T-helper 1 cell treated with Interleukin-12 subunit alpha and Interleukin-12 subunit beta and Interleukin-4 antibody, amounts not matched to agents 30 ng/mL and 1 ng/mL, for 36 hours (primary cell): ENCODE results near the gene PTK6. TPM values are rescaled to one million over a fixed set of nuclear protein-coding genes. Genes with fewer than 3 reads are reported as not detected.

Source experiments
- intact Hi-C: fragments of 100-400 bp; cut with micrococcal nuclease; formaldehyde crosslinking; loops from one replicate; pipeline ENCODE4 v1.15.1; 2024
- total RNA-seq: library from RNA; stranded (reverse); gene quantifications from 2 replicates; pipeline ENCODE4 v1.2.3, GENCODE V29; 2022

PTK6 gene
- total RNA-seq, 1 donor from 2014 or later, result 1.2 TPM

DNA sequence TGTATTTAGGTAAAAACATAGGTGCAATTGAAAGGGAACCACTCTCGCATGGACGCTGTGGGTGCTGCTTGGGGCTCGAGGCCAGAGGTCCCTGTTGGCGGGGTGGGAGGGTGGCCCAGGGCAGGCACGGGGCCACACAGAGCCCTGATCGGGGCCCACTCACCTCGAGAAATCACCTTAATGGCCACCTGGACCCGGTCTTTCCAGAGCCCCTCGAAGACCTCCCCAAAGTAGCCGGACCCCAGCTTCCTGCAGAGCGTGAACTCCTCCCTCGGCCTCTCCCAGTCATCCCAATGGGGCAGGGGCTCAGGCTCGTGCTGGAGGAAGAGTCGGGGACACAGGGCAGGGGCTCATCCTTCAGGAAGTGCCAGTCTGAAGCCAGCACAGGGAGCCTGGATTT lies 3.8 kb downstream of the PTK6 start:
- intact Hi-C loops, result no loop called here

DNA sequence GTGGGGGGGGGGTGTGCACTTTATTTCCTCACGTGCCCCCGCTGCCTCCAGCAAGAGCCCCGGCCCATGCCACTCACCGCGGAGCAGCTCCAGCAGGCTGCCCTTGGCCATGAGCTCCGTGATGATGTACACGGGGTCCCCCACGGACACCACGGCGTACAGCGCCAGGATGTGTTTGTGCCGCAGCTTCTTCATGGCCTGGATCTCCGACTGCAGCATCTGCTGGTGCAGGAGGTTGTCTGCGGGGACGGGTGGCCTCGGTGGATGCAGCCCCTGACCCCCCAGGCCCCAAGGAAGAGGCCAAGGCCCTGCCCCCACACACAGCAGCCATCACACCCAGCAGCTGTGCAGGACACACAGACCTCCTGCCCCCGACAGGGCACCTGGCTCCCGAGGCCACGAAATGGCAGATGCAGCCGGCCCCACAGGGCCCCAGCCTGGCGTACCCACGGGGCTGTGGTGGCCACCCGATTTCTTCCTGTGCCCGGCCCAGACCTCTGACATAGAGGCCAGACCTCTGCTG lies 4.7 kb downstream of the PTK6 start:
- intact Hi-C loops, result no loop called here

DNA sequence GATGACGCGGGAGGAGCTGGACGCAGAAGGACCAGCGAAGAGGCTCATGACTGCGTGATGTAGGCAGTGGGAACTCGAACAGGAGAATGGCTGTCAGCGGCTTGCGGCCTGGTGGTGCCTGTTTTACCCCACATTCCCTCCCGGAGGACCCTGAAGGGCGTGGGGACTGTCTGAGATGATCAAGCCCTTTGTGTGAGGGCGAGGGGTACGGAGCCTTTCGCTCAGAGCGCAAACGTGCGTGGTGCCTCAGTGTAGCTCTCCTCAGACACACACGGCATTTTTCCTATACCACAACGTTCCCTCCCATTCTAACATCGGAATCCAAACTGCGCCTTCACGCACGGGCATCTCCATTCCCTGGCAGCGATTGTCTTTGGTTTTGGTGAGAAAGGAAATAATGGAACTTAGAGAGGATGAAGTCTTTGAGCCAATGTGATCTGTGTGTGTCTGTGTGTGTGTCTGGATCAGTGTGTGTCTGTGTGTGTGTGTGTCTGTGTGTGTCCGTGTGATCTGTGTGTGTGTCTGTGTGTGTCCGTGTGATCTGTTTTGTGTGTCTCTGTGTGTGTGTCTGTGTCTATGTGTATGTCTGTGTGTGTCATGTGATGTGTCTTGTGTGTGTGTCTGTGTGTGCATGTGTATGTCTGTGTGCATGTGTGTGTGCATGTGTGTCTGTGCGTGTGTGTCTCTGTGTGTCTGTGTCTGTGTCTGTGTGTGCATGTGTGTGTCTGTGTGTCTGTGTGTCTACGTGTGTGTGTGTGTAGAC lies 5.3 kb downstream of the PTK6 start:
- intact Hi-C loops, result no loop called here

DNA sequence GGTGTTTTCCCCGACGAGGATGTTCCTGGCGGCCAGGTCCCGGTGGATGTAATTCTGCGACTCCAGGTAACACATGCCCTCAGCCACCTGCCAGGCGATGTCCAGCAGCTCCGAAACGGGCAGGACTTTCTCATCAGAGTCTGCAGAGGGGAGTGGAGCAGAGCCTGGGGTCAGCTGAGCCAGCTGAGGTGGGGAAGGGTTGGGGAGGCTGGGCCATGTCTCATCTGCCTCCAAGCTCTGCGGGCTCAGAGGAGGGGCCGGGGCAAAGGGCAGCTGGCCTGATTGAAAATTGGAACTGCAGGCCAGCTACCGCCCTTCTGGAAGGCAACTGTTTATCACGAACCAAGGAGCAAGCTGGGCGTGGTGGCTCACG lies 6.4 kb downstream of the PTK6 start:
- intact Hi-C loops, result no loop called here

DNA sequence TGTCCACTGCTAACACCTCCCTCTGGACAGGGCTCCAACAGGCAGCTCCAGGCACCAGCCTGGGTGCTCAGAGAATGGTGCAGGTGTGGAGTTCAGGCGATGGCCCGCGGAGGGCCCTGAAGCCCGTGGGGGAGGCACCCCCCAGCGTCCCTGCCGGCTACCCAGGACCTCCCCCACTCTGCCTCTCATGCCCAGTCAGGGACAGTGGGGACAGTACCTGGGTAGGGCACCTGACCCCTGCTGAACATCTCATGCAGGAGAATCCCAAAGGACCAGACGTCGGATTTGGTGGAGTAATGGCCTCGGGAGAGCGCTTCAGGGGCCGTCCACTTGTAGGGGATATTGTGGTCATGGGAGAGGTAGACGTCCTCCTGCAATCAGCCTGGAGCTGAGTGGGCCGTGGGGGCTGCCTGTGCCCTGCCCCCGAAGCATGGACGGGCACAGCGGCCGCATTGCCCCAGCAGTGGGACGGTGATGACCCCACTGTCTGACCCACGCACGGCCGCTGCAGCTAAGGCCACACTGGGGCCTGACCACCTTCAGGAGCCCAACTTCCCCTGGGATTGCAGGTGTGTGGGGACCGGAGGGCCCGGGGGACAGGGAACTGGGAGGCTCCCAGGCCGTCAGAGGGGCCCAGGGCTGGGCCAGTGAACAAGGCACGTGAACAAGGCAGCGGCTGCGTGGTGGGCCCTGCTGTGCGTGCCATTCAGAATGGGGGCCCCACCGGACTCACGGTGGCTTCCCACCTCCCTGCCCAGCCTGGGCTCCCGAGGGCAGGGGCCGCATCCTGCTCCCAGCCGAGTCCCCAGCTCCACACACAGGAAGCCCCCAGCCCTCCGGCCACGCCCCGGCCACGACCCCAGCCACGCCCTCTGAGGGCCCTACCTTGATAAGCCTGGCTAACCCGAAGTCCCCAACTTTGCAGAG lies 7.1 kb downstream of the PTK6 start:
- intact Hi-C loops, result no loop called here

DNA sequence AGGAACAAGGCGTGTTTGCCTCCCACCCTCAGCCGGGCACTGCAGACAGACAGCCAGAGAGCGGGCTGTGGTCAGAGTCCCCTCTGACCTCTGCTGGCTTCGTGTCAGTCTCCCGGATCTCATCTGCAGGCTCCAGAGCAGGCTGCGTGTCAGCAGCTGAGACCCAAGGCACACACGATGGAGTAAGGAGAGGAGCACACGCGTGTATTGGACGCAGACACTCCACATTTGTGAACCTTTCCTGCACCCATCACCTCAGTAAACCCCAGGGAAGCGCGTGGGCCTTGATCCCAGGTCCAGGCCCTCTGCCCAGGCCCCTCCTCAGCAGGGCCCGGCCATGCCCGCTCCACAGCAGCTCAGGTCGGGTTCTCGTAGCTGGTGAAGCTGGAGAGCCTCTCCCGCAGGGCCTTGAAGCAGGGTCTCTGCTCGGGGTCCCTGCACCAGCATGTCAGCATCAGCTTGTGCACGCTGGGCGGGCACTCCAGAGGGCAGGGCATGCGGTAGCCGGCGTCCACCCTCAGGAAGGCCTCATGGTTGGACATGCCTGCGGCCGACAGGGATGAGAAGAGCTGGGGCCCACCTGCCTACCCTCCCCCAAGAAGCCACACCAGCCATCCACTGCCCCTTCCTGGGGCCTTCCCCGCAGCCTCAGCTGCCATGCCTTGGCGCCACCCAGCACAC lies 7.9 kb downstream of the PTK6 start:
- intact Hi-C loops, result no loop called here

DNA sequence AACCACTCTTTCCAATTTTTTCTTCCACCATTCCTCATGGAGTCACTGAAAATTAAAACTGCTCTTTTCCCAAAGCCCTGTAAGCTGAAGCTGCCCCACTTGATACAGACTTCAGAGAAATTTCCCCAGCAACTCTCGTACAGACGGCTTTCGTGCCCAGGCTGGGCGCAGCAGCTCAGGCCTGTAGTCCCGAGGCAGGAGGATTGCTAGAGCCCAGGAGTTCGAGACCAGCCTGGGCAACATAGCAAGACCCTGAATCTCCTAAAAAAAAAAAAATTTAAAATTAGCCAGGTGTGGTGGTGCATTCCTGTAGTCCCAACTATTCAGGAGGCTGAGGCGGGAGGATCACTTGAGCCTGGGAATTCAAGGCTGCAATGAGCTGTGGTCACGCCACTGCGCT lies 10.0 kb downstream of the PTK6 start:
- intact Hi-C loops, result no loop called here

DNA sequence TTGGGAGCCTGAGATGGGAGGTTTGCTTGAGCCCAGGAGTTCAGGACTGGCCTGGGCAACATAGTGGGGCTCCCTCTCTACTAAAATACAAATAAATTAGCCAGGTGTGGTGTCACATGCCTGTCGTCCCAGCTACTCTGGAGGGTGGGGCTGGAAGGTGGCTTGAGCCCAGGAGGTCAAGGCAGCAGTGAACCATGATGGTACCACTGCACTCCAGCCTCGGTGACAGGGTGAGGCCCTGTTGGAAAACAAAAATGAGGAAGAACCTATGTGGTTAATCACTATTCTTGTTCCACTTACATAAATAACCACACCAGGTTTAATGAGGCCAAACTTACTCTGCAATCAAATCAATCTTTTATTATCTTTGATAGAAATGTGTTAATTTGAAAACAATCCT lies 11.2 kb downstream of the PTK6 start:
- intact Hi-C loops, result no loop called here

DNA sequence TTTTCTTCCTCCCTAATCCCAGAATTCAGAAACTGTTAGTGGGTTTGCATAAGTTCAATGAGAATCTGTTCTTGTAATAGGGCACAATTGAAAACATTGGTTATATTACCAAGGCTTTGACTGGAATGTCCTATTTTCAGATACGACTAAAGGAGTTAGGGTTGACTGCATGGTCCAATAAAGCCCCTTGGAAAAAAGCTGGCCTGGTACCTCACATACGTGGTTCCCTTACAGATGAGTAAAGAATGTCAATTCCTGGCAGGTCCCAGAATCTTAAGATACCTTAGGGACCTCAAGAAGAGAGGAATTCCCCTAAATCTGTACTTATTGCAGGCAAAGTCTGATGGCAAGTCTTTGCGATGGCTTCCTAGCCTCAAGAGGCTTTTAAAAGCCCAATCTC lies 12.0 kb downstream of the PTK6 start:
- intact Hi-C loops, result no loop called here

DNA sequence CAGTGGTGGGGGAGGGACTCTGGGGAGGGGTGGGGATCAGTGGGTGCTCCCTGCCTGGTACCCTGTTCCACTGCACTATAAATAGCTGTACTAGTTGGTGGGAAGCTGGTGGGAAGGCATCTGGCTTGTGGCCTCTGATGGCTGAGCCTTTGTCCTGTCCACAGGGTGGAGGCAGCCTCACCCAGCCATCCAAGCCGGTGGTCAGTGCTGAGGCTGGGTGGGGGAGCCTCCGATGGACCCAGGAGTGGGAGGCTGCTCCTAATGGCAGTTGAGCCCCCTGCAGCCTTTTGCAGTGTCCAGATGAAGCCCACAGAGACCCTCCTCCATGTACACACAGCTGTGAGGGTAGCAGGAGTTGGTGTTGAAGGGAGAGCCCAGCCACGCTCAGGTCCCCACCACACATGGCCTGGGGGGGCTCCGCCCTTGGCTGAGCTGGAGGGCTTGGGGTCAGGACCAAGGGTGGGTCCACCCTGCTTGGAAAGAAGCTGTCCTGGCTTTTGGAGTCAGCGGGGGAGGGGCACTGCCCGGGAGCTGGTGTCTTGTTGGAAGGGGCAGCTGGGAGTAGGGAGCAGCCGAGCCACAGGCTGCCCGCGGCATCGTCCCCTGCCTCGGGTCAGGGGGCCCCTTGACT lies 14.1 kb downstream of the PTK6 start:
- intact Hi-C loops, result no loop called here

DNA sequence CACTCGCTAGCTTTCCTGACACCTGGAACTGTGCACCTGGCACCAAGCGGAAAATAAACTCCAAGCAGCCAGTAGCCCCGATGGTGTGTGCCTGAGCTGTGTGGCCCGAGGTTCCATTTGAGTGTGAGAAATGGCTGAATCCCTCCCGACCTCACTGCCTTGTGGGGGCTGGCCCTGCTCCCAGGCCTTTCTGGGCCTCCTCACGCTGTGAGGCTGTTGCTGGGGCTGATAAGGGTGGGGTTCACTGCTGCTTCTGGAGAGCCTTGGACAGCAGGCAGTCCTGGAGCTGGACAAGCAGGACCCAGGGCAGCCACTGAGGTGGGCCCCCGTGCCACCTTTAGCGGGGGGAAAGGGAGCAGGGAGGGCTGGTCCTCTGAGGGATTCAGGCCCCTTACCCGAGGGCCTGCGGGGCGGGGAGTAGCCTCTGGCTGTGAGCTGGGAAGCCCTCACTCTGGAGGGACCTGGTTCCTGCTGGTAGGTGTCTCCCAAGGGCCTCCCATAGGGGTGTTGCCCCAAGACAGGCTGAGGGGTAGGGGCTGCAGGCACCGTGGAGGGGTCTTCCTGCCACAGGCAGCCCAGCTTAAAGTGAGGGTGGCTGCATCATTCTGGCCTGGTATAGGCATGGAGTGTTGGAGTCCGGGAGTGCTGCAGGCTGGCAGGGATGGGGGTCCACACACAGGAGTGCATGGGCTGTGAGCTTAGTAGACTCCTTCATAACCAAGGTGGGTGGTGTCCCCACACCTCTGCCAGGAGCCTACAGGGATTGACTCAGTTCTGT lies 14.9 kb downstream of the PTK6 start:
- intact Hi-C loops, result no loop called here

DNA sequence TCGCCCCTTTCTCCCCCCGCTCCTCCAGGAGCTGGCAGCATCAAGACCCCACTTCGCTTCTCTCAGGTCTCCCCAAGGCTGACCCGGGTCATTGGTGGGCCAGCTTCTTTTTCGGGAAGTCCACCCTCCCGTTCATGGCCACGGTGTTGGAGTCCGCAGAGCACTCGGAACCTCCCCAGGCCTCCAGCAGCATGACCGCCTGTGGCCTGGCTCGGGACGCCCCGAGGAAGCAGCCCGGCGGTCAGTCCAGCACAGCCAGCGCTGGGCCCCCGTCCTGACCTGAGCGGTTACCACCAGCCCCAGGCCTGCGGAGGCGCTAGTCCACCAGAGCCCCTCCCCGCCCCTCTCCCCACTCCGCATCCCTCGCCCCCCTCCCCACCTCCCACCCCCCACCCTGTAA lies 15.6 kb downstream of the PTK6 start:
- intact Hi-C loops, result loop anchor here (2.0 kb wide), 2 partner anchors 59 to 435 kb away; partner anchors contain the start of gene UCKL1

DNA sequence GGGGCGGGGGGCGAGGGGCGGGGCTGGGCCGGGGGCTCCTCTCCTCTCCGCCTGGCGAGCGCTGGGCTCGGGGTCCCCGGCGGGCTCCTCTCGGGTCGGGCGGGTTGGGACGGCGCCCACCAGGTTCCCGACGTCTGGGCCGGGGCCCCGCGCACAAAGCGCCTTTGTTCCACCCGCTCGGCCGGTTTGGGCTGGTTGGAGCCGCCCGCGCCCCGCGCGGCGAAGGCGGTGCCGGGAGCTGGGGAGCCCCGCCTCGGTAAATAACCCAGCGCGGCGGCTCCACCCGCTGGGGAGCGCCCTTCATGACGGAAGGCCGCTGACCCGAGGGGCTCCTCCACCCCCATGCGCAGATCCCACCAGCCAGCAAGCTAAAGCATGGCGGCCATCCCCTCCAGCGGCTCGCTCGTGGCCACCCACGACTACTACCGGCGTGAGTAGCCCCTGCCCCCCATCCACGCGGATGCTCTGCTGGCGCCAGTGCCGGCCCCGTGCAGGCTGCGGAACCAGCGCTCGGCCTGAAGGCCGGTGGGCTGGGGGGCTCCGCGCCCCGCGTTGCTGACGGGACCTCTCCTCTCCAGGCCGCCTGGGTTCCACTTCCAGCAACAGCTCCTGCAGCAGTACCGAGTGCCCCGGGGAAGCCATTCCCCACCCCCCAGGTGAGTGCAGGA lies 16.1 kb downstream of the PTK6 start:
- intact Hi-C loops, result loop anchor here (1.0 to 2.0 kb wide), 12 partner anchors 16 to 545 kb away; partner anchors contain the start of genes GMEB2, PRPF6, PTK6 and TPD52L2

DNA sequence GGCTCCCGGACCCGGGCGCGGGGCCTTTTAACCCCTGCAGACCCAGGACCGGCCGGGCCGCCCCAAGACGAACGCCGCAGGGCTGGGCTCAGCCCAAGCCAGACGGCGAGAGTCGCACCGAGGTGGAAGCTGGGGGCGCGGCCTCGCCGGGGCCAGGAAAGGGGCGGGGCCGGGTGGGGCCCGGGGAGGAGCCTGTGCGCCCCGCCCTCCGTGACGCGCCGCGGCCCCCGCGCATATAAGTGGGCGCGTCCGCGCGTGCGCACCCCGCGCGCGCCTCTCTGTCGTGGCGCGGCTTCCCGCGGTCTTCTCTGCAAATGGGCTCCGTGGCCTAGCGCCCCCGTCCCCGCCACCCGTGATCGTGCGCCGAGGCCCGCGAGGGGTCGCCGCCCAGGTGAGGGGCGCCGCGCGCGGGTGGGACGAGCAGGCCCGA lies 16.7 kb downstream of the PTK6 start, which contains the start of gene PPDPF:
Gene PPDPF (plus strand): TSS at position 262 of the 430 bp plus-strand sequence. CDS start 544 bp downstream, outside the sequence.
- intact Hi-C loops, result loop anchor here (1.0 to 2.0 kb wide), 12 partner anchors 17 to 546 kb away; partner anchors contain the start of genes GMEB2, PRPF6, PTK6 and TPD52L2

DNA sequence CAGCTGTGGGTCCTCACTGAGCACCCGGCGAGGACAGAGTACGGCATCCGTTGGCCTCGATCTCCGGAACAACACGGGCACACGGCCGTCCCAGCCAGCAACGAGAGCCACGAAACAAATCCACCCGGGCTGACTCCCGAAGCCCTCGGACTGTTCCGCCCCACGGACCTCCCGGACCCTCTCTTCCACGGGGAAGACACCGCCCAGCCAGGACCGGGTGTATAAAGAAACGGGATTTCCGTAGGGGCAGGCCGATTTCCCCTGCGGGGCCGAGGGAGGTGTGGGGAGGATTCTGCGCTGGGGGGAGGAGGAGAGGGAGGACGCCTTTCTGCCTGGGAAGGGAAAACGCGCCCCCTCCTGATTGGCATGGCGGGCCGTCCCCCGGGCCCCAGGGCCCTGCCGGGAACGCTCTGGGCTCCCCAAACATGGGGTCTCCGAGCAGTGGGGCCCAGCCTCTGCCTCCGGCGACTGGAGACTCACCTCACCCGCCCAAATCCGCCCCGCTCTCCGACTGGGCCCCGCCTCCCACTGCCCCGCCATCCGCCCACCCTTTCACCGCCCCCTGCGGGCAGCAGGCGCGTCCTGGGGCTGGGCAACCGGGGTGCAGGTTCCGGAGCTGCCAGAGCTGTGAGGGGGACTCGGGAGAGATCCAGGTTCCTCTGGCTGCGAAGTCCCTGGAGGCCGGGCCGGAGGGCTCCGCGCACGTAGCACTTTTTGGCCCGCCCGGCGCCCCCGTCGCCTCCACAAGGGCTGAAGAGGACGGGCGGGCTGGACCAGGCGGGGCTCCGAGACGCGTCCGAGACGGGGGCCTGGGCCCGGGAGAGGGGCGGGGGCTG lies 17.3 kb downstream of the PTK6 start:
- intact Hi-C loops, result loop anchor here (1.0 to 2.0 kb wide), 12 partner anchors 17 to 546 kb away; partner anchors contain the start of genes GMEB2, PRPF6, PTK6 and TPD52L2

DNA sequence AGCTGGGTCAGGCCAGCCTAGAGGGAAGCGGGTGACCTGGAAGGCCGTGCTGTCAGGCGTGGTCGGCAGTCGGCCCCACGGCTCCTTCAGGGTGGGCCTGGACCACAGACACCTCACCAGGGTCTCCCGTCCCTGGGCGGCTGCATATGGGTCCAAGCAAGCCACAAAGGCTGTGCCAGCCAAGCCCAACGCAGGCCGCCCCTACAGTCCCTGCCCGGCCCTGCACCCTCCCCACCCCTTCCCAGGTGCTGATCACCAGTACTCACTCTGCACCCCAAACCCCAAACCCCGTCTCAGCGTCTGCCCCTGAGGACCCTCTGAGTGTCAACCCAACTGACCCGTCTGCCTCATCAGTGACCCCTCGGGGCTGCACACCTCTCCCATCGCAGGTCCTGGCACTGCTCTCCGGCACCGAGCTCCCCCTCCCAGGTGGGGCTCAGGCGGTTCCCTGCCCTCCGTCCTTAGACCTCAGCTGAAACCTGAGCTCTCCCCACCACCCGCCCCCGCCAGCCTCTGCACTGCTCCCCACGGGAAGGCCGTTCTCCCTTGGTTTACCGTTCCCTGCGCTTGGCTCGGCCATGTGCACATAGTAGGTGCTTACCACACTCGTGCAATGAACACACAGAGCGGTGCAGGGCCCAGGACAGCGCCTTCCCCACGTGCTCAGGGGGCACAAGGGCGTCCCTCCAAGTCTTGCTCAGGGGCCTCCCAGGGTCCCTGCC lies 18.1 kb downstream of the PTK6 start:
- intact Hi-C loops, result no loop called here

DNA sequence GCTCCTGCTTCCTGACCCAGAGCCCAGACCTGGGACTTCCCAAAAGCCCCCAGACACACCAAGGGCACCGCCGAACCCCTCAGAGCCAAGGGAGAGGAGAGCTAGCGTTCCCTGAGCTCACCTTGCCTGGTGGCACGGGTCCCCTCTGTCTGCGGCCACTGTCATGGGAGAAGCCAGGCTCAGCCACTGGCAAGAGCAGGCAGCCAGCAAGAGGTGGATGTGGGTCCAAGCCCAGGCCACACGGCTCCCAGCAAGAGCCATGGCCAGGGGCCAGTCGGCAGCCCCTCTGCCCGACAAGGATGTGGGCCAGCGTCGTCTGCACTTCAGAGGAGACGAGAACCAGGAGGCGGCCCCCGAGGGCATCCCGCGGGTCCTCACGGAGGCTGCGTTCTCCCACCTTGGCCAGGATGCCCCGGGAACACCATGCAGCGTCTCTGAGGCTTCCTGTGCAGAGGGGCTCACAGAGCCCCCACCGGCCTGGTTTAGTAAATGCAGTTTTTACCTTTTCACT lies 18.8 kb downstream of the PTK6 start:
- intact Hi-C loops, result no loop called here
